H1 (cell line): ENCODE measurements around the gene MACROD2. TPM values are rescaled to one million over a fixed set of nuclear protein-coding genes. Genes with fewer than 3 reads are reported as not detected.

Experiments used
- CTCF ChIA-PET: fragments of 300-600 bp; sonication (Branson Sonifier 250); formaldehyde crosslinking; loops from one replicate; lab custom pipeline; 2021; ENCODE audit not compliant: partially characterized antibody; lab: Charles Lee
- POLR2A ChIA-PET: fragments of 300-600 bp; sonication (Branson Sonifier 250); formaldehyde crosslinking; loops from one replicate; lab custom pipeline; 2021; ENCODE audit warnings: inconsistent platforms; ENCODE audit not compliant: partially characterized antibody; lab: Charles Lee
- DNase-seq, 2 experiments: peaks; one replicate each; pipeline versions ENCODE4 v3.0.0 to v3.0.0-alpha.2; 2010 to 2022; ENCODE audit warnings: low spot score in 2 of 2, low read depth in 1 of 2, mixed read lengths in 1 of 2
- FAIRE-seq: peaks from 2 replicates; lab custom pipeline; 2011; peaks lifted over from hg19 to GRCh38; lab: Jason Lieb, UNC
- H2AFZ ChIP-seq: 2 replicates; pipeline ENCODE4 v1.8.1; 2012; ENCODE audit warnings: low read length, inconsistent platforms
- H2AK5ac ChIP-seq: 2 replicates; pipeline ENCODE4 v1.6.1; 2013; ENCODE audit warnings: low read depth, low read length
- H2BK120ac ChIP-seq: replicated peaks from 2 replicates; pipeline ENCODE3; 2013; ENCODE audit warnings: low read depth, low read length, inconsistent platforms
- H2BK12ac ChIP-seq: 2 replicates; pipeline ENCODE4 v1.6.1; 2013; ENCODE audit warnings: low read depth, low read length
- H2BK15ac ChIP-seq: 2 replicates; pipeline ENCODE4 v1.6.1; 2013; ENCODE audit warnings: low read length
- H2BK20ac ChIP-seq: 2 replicates; pipeline ENCODE4 v1.6.1; 2013; ENCODE audit warnings: low read length
- H2BK5ac ChIP-seq: 2 replicates; pipeline ENCODE4 v1.6.1; 2013; ENCODE audit warnings: low read depth, low read length
- H3K14ac ChIP-seq: 2 replicates; pipeline ENCODE4 v1.6.1; 2013; ENCODE audit warnings: inconsistent platforms; ENCODE audit not compliant: insufficient read length
- H3K18ac ChIP-seq: 2 replicates; pipeline ENCODE4 v1.6.1; 2013; ENCODE audit warnings: low read length; ENCODE audit errors: extremely low read depth
- H3K23ac ChIP-seq: 2 replicates; pipeline ENCODE4 v1.6.1; 2013; ENCODE audit warnings: inconsistent platforms; ENCODE audit not compliant: insufficient read length
- H3K23me2 ChIP-seq: 2 replicates; pipeline ENCODE4 v1.6.1; 2013; ENCODE audit warnings: low read depth, low read length
- H3K27ac ChIP-seq: 2 replicates; pipeline ENCODE4 v1.6.1; 2011; ENCODE audit warnings: low read depth, low read length, inconsistent platforms
- H3K27me3 ChIP-seq, 4 experiments: replicated peaks in 1 of 4; 1 replicate in 1 of 4; 2 replicates in 3 of 4; pipeline versions ENCODE4 v1.6.1 to v1.8.1; 2011 to 2013; ENCODE audit warnings: low read length in 3 of 4, mild to moderate bottlenecking in 3 of 4, inconsistent platforms in 2 of 4, mixed read lengths in 2 of 4, moderate library complexity in 1 of 4; ENCODE audit not compliant: control insufficient read depth in 3 of 4, insufficient read depth in 3 of 4; ENCODE audit errors: extremely low read depth in 1 of 4
- H3K36me3 ChIP-seq, 4 experiments: 2 replicates each; pipeline versions ENCODE4 v1.6.1 to v1.8.1; 2011 to 2013; ENCODE audit warnings: mild to moderate bottlenecking in 4 of 4, low read length in 3 of 4, moderate library complexity in 2 of 4, control low read depth in 1 of 4, inconsistent platforms in 1 of 4; ENCODE audit not compliant: insufficient read depth in 4 of 4, control insufficient read depth in 2 of 4
- H3K4ac ChIP-seq: replicated peaks from 2 replicates; pipeline ENCODE3; 2013; ENCODE audit warnings: low read length, low read depth, mixed read lengths, inconsistent platforms; ENCODE audit not compliant: insufficient read length
- H3K4me1 ChIP-seq, 4 experiments: replicated peaks in 1 of 4; 1 replicate in 1 of 4; 2 replicates in 3 of 4; pipeline versions ENCODE4 v1.6.1 to v1.8.1; 2011 to 2013; ENCODE audit warnings: low read length in 3 of 4, inconsistent platforms in 2 of 4, mixed read lengths in 1 of 4; ENCODE audit not compliant: insufficient read depth in 4 of 4, control insufficient read depth in 3 of 4
- H3K4me2 ChIP-seq, 2 experiments: 2 replicates each; pipeline versions ENCODE4 v1.6.1 to v1.8.1; 2011 to 2013; ENCODE audit warnings: low read depth in 2 of 2, low read length in 2 of 2, control low read depth in 1 of 2, inconsistent platforms in 1 of 2, mild to moderate bottlenecking in 1 of 2; ENCODE audit not compliant: insufficient read depth in 1 of 2
- H3K4me3 ChIP-seq, 4 experiments: fragments of 200-600, 300-600 bp in 1 of 4; sonication (generic), shearing (Covaris generic), sonication (Bioruptor Twin) in 1 of 4; 2 replicates each; pipeline versions ENCODE4 v1.5.1 to v1.8.1; 2011 to 2016; ENCODE audit warnings: low read length in 4 of 4, low read depth in 3 of 4, control low read depth in 2 of 4, inconsistent platforms in 2 of 4, mild to moderate bottlenecking in 2 of 4, mixed read lengths in 1 of 4, moderate library complexity in 1 of 4; ENCODE audit not compliant: insufficient read depth in 2 of 4; ENCODE audit errors: extremely low read depth in 1 of 4
- H3K56ac ChIP-seq: replicated peaks from 2 replicates; pipeline ENCODE3; 2013; ENCODE audit warnings: low read depth, mild to moderate bottlenecking, mixed read lengths, low read length, inconsistent platforms; ENCODE audit not compliant: insufficient read length
- H3K79me1 ChIP-seq: 2 replicates; pipeline ENCODE4 v1.6.1; 2013; ENCODE audit warnings: low read depth, low read length, control low read depth
- H3K79me2 ChIP-seq, 2 experiments: 2 replicates each; pipeline versions ENCODE4 v1.6.1 to v1.8.1; 2012 to 2013; ENCODE audit warnings: low read length in 2 of 2, mild to moderate bottlenecking in 2 of 2, inconsistent platforms in 1 of 2; ENCODE audit not compliant: insufficient read depth in 2 of 2, control insufficient read depth in 1 of 2
- H3K9ac ChIP-seq, 4 experiments: replicated peaks in 1 of 4; 1 replicate in 1 of 4; 2 replicates in 3 of 4; pipeline versions ENCODE4 v1.6.1 to v1.8.1; 2011 to 2013; ENCODE audit warnings: low read depth in 3 of 4, low read length in 3 of 4, control low read depth in 2 of 4, mild to moderate bottlenecking in 2 of 4, moderate library complexity in 2 of 4, inconsistent platforms in 1 of 4; ENCODE audit errors: extremely low read depth in 1 of 4
- H3K9me3 ChIP-seq, 2 experiments: 2 replicates each; pipeline versions ENCODE4 v1.6.1 to v1.8.1; 2012 to 2013; ENCODE audit warnings: mild to moderate bottlenecking in 2 of 2, moderate library complexity in 2 of 2, control low read depth in 1 of 2, inconsistent platforms in 1 of 2, low read depth in 1 of 2, low read length in 1 of 2, mixed read lengths in 1 of 2; ENCODE audit not compliant: insufficient read depth in 2 of 2
- H4K20me1 ChIP-seq, 2 experiments: replicated peaks in 1 of 2; 2 replicates each; pipeline versions ENCODE3 to v1.8.1; 2011 to 2013; ENCODE audit warnings: inconsistent platforms in 2 of 2, low read length in 2 of 2, mild to moderate bottlenecking in 1 of 2; ENCODE audit not compliant: insufficient read depth in 2 of 2, control insufficient read depth in 1 of 2
- H4K5ac ChIP-seq: 2 replicates; pipeline ENCODE4 v1.6.1; 2013; ENCODE audit warnings: low read length, low read depth, mixed read lengths, inconsistent platforms; ENCODE audit not compliant: insufficient read length
- H4K8ac ChIP-seq: 2 replicates; pipeline ENCODE4 v1.8.0; 2013; ENCODE audit warnings: mild to moderate bottlenecking, moderate library complexity, low read length, inconsistent platforms; ENCODE audit not compliant: insufficient read depth; ENCODE audit errors: extremely low read depth
- H4K91ac ChIP-seq: replicated peaks from 2 replicates; pipeline ENCODE3; 2013; ENCODE audit warnings: low read length, mixed read lengths, inconsistent platforms; ENCODE audit not compliant: insufficient read length
- EZH2 ChIP-seq: fragments of 200-600 bp; sonication (generic); IDR thresholded peaks from 2 replicates; pipeline ENCODE4 v1.7.1; 2012; ENCODE audit warnings: low read depth, mild to moderate bottlenecking, moderate library complexity, low read length, inconsistent platforms; ENCODE audit not compliant: severe bottlenecking
- POLR2A ChIP-seq, 2 experiments: IDR thresholded peaks; 1 replicate in 1 of 2; 2 replicates in 1 of 2; pipeline ENCODE4 v1.6.1; 2011; ENCODE audit warnings: low read depth in 2 of 2, low read length in 2 of 2, mild to moderate bottlenecking in 2 of 2; ENCODE audit errors: control extremely low read depth in 1 of 2
- WGBS, 2 experiments: shearing (Covaris generic) in 1 of 2; methylation state at CpG; one replicate each; pipeline versions ENCODE4 v1.1.6 to v1.1.7; 2013 to 2015; ENCODE audit warnings: low lambda C conversion rate in 2 of 2, mixed read lengths in 2 of 2, inconsistent platforms in 1 of 2, low coverage in 1 of 2, missing lambda C conversion rate in 1 of 2; ENCODE audit not compliant: insufficient replicate concordance in 2 of 2, insufficient coverage in 1 of 2, insufficient read length in 1 of 2; ENCODE audit errors: extremely low coverage in 1 of 2, missing lambda C conversion rate in 1 of 2; 5-methylcytosine and 5-hydroxymethylcytosine counted together
- polyA plus RNA-seq, 7 experiments: library from polyadenylated mRNA; depleted of rRNA in 3 of 7; stranded (reverse) in 5 of 7; unstranded in 2 of 7; fragments of >200 nt in 5 of 7; fragments of 200-250 nt in 2 of 7; gene quantifications; 1 replicate in 5 of 7; 2 replicates in 1 of 7; 4 replicates in 1 of 7; pipeline versions ENCODE4 v1.2.1 to v1.2.3, GENCODE V29; 2011 to 2013; ENCODE audit warnings: missing spikeins in 2 of 7, mixed read lengths in 2 of 7
- total RNA-seq: library from RNA; stranded (reverse); fragmentation: NEBNext Ultra II Directional; extraction: Animal tissue kit (Norgen Biotek cat#: 25700); gene quantifications from 2 replicates; pipeline ENCODE4 v1.2.1, GENCODE V29; 2021

MACROD2 gene
- total and polyA plus RNA-seq, 2 of the 8 experiments (the other 6 are each of a cell fraction or from before 2014, with no cell fraction given): 0.70 to 3.9 TPM

- no peak overlapping the region for H3K23ac ChIP-seq
- no peak overlapping the region for H2BK5ac ChIP-seq
- no peak for DNase-seq
- H3K36me3 ChIP-seq: no peaks in the 10 kb centered on the region
- no peak overlapping the region for H2BK15ac ChIP-seq
- H3K27me3 ChIP-seq: no peaks in the 10 kb centered on the region
- FAIRE-seq: no peak
- H3K56ac ChIP-seq: no peak overlapping the region
- no peak overlapping the region for H4K8ac ChIP-seq
- H3K27ac ChIP-seq: no peak overlapping the region
- WGBS, 2 experiments: 79% methylated on average over 6 of the region's 6 CpGs; no CpG with 5 or more reads in 1 of the 2 experiments
- no peaks in the 10 kb centered on the region for H3K4me1 ChIP-seq
- H2AK5ac ChIP-seq: no peak overlapping the region
- POLR2A ChIA-PET: no interaction called here
- H4K5ac ChIP-seq: no peak overlapping the region
- no peak overlapping the region for H3K14ac ChIP-seq
- H2AFZ ChIP-seq: no peak overlapping the region
- H3K9ac ChIP-seq: no peak overlapping the region
- H3K18ac ChIP-seq: no peak overlapping the region
- no peak overlapping the region for H2BK20ac ChIP-seq
- no peaks in the 10 kb centered on the region for H3K79me1 ChIP-seq
- CTCF ChIA-PET: interaction anchor here (1.4 kb wide), 1 partner anchor 187 kb away, joined by 3 read pairs; no protein-coding TSS in a partner anchor
- TF ChIP-seq POLR2A (IDR thresholded peaks at IDR 0.05; ENCODE audit: control extremely low read depth in 1 of 2, low read depth in 2 of 2, low read length in 2 of 2) (no peak), EZH2 (no peak)
- no peak overlapping the region for H3K4me2 ChIP-seq
- no peaks in the 10 kb centered on the region for H3K9me3 ChIP-seq
- no peak overlapping the region for H3K4ac ChIP-seq
- H2BK12ac ChIP-seq: no peak overlapping the region
- no peaks in the 10 kb centered on the region for H3K23me2 ChIP-seq
- H4K20me1 ChIP-seq: no peaks in the 10 kb centered on the region
- H4K91ac ChIP-seq: no peak overlapping the region
- no peak overlapping the region for H3K4me3 ChIP-seq
- no peaks in the 10 kb centered on the region for H3K79me2 ChIP-seq
- H2BK120ac ChIP-seq: no peak overlapping the region
These were observed 1900.3 kb downstream of the MACROD2 start for GRCh38 chr20:15895560-15896084.
